Upper lobe of right lung (tissue), 1 donor: ENCODE data around the gene MICU1. TPM values are rescaled to one million over a fixed set of nuclear protein-coding genes. Genes with fewer than 3 reads are reported as not detected.

Experiments used
- ATAC-seq: fragments of 200-7000 bp; cut with Tn5 transposase; one replicate; pipeline ENCODE4 v1.9.1; 2020; ENCODE audit warnings: mild to moderate bottlenecking, moderate library complexity
- DNase-seq: peaks from one replicate; pipeline ENCODE4 v3.0.0-alpha.2; 2020
- H3K27ac ChIP-seq: fragments of 200-600 bp; one replicate; pipeline ENCODE4 v1.8.0; 2022
- H3K27me3 ChIP-seq: fragments of 200-600 bp; one replicate; pipeline ENCODE4 v1.8.0; 2022; ENCODE audit warnings: mild to moderate bottlenecking
- H3K36me3 ChIP-seq: fragments of 200-600 bp; one replicate; pipeline ENCODE4 v1.8.0; 2022
- H3K4me1 ChIP-seq: fragments of 200-600 bp; one replicate; pipeline ENCODE4 v1.8.0; 2022
- H3K4me3 ChIP-seq: fragments of 200-600 bp; one replicate; pipeline ENCODE4 v1.8.0; 2022; ENCODE audit warnings: mild to moderate bottlenecking
- H3K9me3 ChIP-seq: fragments of 200-600 bp; one replicate; pipeline ENCODE4 v1.8.0; 2022
- CTCF ChIP-seq: fragments of 200-600 bp; IDR thresholded peaks from one replicate; pipeline ENCODE4 v1.8.0; 2022; ENCODE audit warnings: antibody characterized with exemption
- intact Hi-C: fragments of 100-400 bp; cut with DNase I; formaldehyde crosslinking; loops from one replicate; pipeline ENCODE4 v1.11.0; 2022
- total RNA-seq: library from RNA; stranded (reverse); fragmentation: NEBNext Ultra II Directional; extraction: Animal tissue kit (Norgen Biotek cat#: 25700); gene quantifications from one replicate; pipeline ENCODE4 v1.2.1, GENCODE V29; 2021
- donor health status: DM: no; HTN: yes; CAD: no; lungs with severe emphysema.

The MICU1 gene
- total RNA-seq, 1 donor from 2014 or later = 52.2 TPM

- ATAC-seq (no peak), DNase-seq (no peak)
- Histone ChIP-seq H3K27me3 (no peaks in the 10 kb centered on the region), H3K27ac (no peak overlapping the region), H3K36me3 (peaks cover 18% of the 10 kb centered on the region), H3K4me1 (no peaks in the 10 kb centered on the region), H3K4me3 (no peak overlapping the region), H3K9me3 (no peaks in the 10 kb centered on the region)
- TF ChIP-seq CTCF = no peak
- intact Hi-C loops = no loop called here
Measured at GRCh38 chr10:72418679-72419078, 207.2 kb downstream of the MICU1 start.

DNA sequence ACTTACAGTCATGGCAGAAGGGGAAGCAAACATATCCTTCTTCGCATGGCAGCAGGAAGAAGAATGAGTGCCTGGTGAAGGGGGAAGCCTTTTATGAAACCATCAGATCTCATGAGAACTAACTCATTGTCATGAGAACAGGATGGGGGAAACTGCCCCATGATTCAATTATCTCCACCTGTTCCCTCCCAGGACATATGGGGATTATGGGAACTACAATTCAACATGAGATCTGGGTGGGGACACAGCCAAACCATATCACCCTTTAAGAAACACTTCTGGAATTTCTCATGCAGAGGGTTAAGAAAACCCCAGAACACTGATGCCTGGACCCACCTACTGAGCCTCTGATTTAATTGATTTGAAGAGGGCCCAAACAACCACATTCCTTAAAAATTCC is 207.9 kb downstream of the MICU1 start:
- H3K4me3 ChIP-seq = no peak overlapping the region
- no peaks in the 10 kb centered on the region for H3K9me3 ChIP-seq
- H3K36me3 ChIP-seq = peaks cover 13% of the 10 kb centered on the region
- no peak for TF ChIP-seq CTCF
- intact Hi-C loops = no loop called here
- ATAC-seq (no peak), DNase-seq (no peak)
- H3K4me1 ChIP-seq = no peaks in the 10 kb centered on the region
- H3K27me3 ChIP-seq = no peaks in the 10 kb centered on the region
- no peak overlapping the region for H3K27ac ChIP-seq

- Histone ChIP-seq H3K27ac (no peak overlapping the region), H3K4me1 (no peaks in the 10 kb centered on the region), H3K27me3 (no peaks in the 10 kb centered on the region), H3K36me3 (peaks cover 1% of the 10 kb centered on the region), H3K4me3 (no peak overlapping the region), H3K9me3 (no peaks in the 10 kb centered on the region)
- TF ChIP-seq CTCF = no peak
- ATAC-seq (peak; percentile 81), DNase-seq (no peak)
- intact Hi-C loops = no loop called here
Measured at GRCh38 chr10:72416661-72417060, 209.2 kb downstream of the MICU1 start.

- ATAC-seq (no peak), DNase-seq (no peak)
- no peak for TF ChIP-seq CTCF
- no peak overlapping the region for H3K27ac ChIP-seq
- H3K27me3 ChIP-seq = no peaks in the 10 kb centered on the region
- intact Hi-C loops = no loop called here
- H3K4me1 ChIP-seq = no peaks in the 10 kb centered on the region
- no peaks in the 10 kb centered on the region for H3K9me3 ChIP-seq
- no peak overlapping the region for H3K4me3 ChIP-seq
- no peaks in the 10 kb centered on the region for H3K36me3 ChIP-seq
Measured at GRCh38 chr10:72414642-72415041, 211.2 kb downstream of the MICU1 start.

- Histone ChIP-seq H3K4me1 (no peaks in the 10 kb centered on the region), H3K36me3 (peaks cover 12% of the 10 kb centered on the region), H3K9me3 (no peaks in the 10 kb centered on the region), H3K4me3 (no peak overlapping the region), H3K27me3 (no peaks in the 10 kb centered on the region), H3K27ac (no peak overlapping the region)
- ATAC-seq (no peak), DNase-seq (no peak)
- no peak for TF ChIP-seq CTCF
- intact Hi-C loops = no loop called here
Measured at GRCh38 chr10:72409167-72409566, 216.7 kb downstream of the MICU1 start.

DNA sequence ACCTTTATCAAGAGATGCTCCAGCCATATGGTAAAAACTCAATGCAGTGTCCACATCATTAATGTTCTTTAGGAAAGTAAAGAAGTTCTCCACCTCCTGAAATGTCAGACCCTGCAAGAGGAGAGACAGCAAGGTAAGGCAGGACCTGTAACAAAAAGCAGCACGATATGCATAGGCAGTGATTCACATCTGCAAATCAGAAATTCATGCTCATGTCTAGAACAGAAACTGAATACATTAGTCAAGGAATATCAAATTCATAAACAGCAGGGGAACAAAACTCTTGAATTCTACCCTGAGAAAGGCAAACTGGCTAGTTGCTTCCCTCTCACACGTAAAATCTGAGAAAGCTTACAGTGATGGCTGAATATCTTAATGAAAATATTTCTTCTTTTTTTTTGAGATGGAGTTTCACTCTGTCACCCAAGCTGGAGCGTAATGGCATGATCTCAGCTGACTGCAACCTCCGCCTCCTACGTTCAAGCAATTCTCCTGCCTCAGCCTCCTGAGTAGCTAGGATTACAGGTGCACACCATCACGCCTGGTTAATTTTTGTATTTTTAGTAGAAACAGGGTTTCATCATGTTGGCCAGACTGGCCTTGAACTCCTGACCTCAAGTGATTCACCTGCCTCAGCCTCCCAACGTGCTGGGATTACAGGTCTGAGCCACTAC is 217.8 kb downstream of the MICU1 start:
- peaks cover 12% of the 10 kb centered on the region for H3K36me3 ChIP-seq
- ATAC-seq (no peak), DNase-seq (no peak)
- no peaks in the 10 kb centered on the region for H3K27me3 ChIP-seq
- no peak overlapping the region for H3K4me3 ChIP-seq
- no peak overlapping the region for H3K27ac ChIP-seq
- H3K4me1 ChIP-seq = no peaks in the 10 kb centered on the region
- intact Hi-C loops = no loop called here
- TF ChIP-seq CTCF = no peak
- H3K9me3 ChIP-seq = no peaks in the 10 kb centered on the region
